Activated naive CD4-positive, alpha-beta T cell treated with anti-CD3 and anti-CD28 coated beads, Interleukin-2, amount 50 U/mL, for 24 hours (primary cell): ENCODE data around the gene SEPSECS.
"Not testable (repeated sequence)": the region's sequence is repeated elsewhere in the genome, so short reads cannot be mapped to it uniquely, and the experiment has no call there.

Source experiments
- H3K27ac Mint-ChIP-seq: one replicate; pipeline ENCODE4 v1.8.0; 2021; ENCODE audit warnings: mild to moderate bottlenecking, mixed read lengths
- H3K27me3 Mint-ChIP-seq: one replicate; pipeline ENCODE4 v1.8.0; 2021; ENCODE audit warnings: mixed read lengths
- H3K36me3 Mint-ChIP-seq: one replicate; pipeline ENCODE4 v1.8.0; 2021; ENCODE audit warnings: mixed read lengths
- H3K4me1 Mint-ChIP-seq: one replicate; pipeline ENCODE4 v1.8.0; 2021; ENCODE audit warnings: mixed read lengths
- H3K4me3 Mint-ChIP-seq: one replicate; pipeline ENCODE4 v1.8.0; 2021; ENCODE audit warnings: mild to moderate bottlenecking, mixed read lengths
- H3K9me3 Mint-ChIP-seq: one replicate; pipeline ENCODE4 v1.8.0; 2021; ENCODE audit warnings: mixed read lengths

The SEPSECS gene

DNA sequence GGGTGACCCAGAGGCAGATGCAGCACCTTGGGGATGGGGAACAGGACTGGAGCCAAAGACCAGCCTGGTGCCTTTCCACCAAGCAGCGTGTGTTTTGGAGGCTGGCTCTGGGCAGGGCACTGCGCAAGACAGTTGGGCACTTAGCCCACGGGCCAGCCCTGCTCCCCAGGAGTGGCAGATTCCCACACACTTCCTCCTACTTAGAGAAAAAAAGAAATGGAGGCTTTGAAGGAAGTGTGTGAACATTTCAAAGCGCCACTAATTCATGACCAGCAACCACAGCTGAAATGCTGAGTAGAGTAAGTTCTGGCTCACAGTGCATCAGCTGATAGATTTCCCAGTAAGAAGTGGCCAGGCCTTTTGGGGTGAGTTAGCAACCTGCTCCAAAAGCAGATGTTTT lies 74.6 kb downstream of the SEPSECS start:
- Mint-ChIP-seq H3K27ac (no peak overlapping the region), H3K27me3 (peaks cover 22% of the 10 kb centered on the region), H3K9me3 (no peaks in the 10 kb centered on the region)

DNA sequence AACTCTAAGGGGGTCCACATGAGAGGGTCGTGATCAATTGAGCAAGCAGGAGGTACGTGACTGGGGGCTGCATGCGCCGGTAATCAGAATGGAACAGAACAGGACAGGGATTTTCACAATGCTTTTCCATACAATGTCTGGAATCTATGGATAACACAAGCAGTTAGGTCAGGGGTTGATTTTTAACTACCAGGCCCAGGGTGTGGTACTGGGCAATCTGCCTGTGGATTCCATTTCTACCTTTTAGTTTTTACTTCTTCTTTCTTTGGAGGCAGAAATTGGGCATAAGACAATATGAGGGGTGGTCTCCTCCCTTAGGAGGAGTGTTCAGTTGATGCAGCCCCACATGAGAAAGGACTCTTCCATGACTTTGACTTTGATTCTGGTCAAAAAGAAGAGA lies 76.8 kb downstream of the SEPSECS start:
- H3K4me3 Mint-ChIP-seq, H3K36me3 Mint-ChIP-seq, H3K9me3 Mint-ChIP-seq, H3K4me1 Mint-ChIP-seq, H3K27ac Mint-ChIP-seq: not testable (repeated sequence)
- peaks cover 18% of the 10 kb centered on the region for H3K27me3 Mint-ChIP-seq

More for the DNA sequence above, 74.6 kb downstream of the SEPSECS start:
- H3K4me1 Mint-ChIP-seq, result peaks cover 5% of the 10 kb centered on the region
- no peaks in the 10 kb centered on the region for H3K36me3 Mint-ChIP-seq
- H3K4me3 Mint-ChIP-seq, result no peak overlapping the region

DNA sequence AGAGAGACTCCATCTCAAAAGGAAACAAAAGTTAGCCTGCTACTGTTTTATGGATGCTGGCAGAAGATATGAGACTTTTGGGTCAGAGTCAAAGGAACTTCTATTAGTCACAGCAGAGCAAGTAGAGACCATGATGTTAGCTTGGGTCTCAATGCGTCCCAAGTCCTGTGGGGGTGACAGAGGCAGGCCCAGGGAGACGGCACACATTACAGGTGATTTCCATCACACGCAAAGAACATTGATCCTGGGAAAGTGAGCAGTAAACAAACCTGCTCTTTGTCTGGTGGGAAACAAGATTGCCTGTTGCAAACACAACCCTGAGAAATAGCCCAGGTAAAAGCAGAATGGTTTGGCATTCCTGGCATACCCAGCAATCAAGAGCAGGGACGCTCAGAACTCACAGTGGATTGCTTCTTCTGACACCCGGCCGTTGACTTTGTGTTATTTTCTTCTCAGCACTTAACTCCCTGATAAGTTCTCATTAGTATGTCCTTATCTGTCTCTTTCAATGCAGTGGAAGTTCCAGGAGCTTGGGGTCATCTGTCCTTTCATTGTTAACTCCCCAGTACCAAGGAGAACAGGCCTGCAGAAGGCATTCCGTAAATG lies 78.3 kb downstream of the SEPSECS start:
- Mint-ChIP-seq H3K27ac (no peak overlapping the region), H3K9me3 (no peaks in the 10 kb centered on the region), H3K4me1 (no peaks in the 10 kb centered on the region), H3K4me3 (no peak overlapping the region), H3K36me3 (no peaks in the 10 kb centered on the region), H3K27me3 (peaks cover 19% of the 10 kb centered on the region)

DNA sequence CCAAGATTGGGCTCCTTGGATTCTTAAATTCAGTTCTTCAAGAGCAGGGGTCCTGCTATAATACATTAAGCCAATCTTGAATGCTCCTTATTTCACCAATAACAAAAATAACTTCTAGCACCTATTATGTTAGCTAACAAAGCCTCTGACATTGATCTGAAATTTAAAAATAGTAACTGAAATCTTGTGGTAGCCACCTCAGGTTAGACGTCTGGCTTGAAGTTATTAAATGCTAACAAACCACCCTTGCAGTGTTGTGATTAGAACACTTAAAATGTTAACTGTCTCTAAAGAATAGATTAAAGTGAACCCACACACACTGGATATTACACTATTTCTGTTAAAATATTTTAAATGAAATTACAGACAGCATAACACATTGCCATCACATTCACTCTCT lies 79.7 kb downstream of the SEPSECS start:
- Mint-ChIP-seq H3K27me3 (peaks cover 23% of the 10 kb centered on the region), H3K4me3 (no peak overlapping the region), H3K36me3 (no peaks in the 10 kb centered on the region), H3K9me3 (no peaks in the 10 kb centered on the region), H3K27ac (no peak overlapping the region), H3K4me1 (no peaks in the 10 kb centered on the region)

DNA sequence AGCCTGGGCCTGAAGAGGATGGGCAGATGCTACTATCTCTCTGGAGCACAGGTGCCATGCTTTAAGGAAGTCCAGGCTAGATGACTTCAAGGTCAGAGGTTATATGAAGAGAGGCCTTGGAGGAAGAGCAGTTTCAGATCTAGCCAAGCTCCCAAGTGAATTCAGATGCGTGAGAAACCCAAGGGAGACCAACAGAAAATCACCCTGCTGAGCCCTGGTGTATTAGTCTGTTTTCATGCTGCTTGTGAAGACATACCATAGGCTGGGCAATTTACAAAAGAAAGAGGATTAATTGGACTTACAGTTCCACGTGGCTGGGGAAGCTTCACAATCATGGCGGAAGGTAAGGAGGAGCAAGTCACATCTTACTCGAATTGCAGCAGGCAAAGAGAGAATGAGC lies 81.7 kb downstream of the SEPSECS start:
- Mint-ChIP-seq H3K36me3 (no peaks in the 10 kb centered on the region), H3K4me3 (no peak overlapping the region), H3K4me1 (no peaks in the 10 kb centered on the region), H3K27me3 (peaks cover 17% of the 10 kb centered on the region), H3K9me3 (no peaks in the 10 kb centered on the region), H3K27ac (no peak overlapping the region)

DNA sequence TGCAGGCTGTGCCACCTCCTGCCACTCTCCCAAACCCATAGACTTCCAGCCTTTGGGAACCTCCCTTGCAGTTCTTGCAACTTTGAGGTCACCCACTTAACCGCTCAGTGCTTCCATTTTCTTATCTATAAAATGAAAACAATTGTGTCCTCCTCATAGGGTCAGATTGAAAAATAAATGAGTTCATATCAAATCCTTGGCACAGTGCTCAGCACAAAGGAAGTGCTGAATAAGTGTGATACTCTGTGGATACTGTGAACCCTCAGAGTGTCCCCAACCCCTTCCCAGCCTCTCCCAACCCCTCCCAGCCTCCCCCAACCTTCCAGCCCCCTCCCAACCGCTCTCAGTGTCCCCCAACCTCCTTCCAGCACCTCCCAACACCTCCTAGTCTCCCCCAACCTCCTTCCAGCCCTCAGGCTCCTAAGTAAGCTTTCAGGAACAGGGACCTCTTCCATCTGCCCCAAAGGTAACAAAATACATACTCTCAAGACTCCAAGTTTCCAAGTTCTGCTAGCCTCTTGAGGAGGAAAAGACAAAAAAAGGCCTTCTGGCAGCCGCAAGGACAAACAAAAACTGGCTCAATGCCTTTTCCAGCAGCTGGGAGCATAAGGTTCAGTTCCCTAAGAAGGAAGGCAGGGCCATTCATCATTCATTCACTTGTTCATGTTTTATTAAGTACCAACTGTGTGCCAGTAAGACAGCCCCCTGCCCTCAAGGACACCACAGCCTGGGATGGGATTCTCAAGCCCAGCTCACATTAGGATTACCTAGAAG lies 83.4 kb downstream of the SEPSECS start:
- H3K4me3 Mint-ChIP-seq, result no peak overlapping the region
- H3K27ac Mint-ChIP-seq, result no peak overlapping the region
- no peaks in the 10 kb centered on the region for H3K4me1 Mint-ChIP-seq
- no peaks in the 10 kb centered on the region for H3K36me3 Mint-ChIP-seq
- H3K27me3 Mint-ChIP-seq, result peaks cover 15% of the 10 kb centered on the region
- no peaks in the 10 kb centered on the region for H3K9me3 Mint-ChIP-seq

DNA sequence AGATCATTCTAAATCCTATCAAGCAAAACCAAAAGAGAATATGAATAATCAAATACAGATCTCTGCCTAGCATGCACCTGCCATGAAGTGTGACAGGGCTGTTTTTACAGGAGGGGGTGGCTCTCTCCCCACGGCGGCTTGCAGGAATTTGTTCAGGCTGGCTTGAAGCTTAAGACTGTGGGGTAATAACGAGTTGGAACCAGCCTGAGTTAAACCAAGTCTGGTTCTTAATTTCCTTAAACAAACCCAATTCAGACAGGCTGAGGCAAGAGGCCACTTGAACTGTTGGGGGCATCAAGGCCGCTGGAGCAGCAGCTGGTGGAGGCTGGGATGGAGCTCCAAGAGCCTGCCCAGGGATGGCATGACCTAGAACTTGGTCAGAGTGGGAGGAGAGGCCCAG lies 84.4 kb downstream of the SEPSECS start:
- no peak overlapping the region for H3K27ac Mint-ChIP-seq
- H3K4me1 Mint-ChIP-seq, result no peaks in the 10 kb centered on the region
- H3K27me3 Mint-ChIP-seq, result peaks cover 11% of the 10 kb centered on the region
- H3K4me3 Mint-ChIP-seq, result no peak overlapping the region
- H3K36me3 Mint-ChIP-seq, result no peaks in the 10 kb centered on the region
- H3K9me3 Mint-ChIP-seq, result no peaks in the 10 kb centered on the region

DNA sequence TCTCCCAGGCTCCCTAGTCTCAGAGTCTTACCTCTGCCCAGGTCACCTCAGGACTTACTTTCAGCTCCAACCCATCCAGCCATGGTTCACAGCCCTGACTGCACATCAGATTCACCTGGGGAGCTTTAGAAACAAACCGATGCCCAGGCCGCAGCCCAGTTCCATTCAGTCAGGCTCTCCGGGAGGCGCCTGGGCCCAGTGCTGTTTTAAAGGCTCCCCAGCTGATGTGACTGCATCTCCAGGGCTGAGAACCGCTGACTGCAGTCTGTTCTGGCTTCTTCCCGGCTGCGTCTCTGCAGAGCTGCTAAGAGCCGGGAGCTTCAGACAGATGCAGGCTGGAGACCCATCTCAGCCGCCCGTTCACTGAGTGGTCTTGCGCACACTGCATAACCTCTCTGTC lies 85.1 kb downstream of the SEPSECS start:
- H3K9me3 Mint-ChIP-seq, result no peaks in the 10 kb centered on the region
- H3K36me3 Mint-ChIP-seq, result no peaks in the 10 kb centered on the region
- H3K4me1 Mint-ChIP-seq, result no peaks in the 10 kb centered on the region
- H3K27ac Mint-ChIP-seq, result no peak overlapping the region
- peaks cover 11% of the 10 kb centered on the region for H3K27me3 Mint-ChIP-seq
- H3K4me3 Mint-ChIP-seq, result no peak overlapping the region

DNA sequence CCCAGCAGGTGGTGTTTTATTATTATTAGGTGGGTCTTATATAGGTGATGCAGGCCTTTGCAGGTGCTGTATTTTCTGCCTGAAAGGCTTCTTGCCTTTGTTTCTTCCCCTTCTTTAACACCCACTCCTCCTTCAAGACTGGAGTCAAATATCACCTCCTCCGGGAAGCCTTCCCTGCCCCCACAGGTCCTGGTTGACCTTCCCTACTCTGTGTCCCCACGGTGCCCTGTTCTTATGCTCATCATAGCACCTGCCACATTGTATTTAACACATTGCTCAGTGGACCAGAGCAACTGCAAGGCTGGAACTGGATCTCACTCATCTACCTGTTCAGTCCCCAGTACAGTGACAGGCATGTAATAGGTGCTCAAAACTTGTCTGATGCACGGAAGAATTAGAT lies 89.7 kb downstream of the SEPSECS start:
- H3K9me3 Mint-ChIP-seq, result no peaks in the 10 kb centered on the region

More for the DNA sequence above, 89.7 kb downstream of the SEPSECS start:
- no peak overlapping the region for H3K4me3 Mint-ChIP-seq
- H3K27ac Mint-ChIP-seq, result no peak overlapping the region
- no peaks in the 10 kb centered on the region for H3K36me3 Mint-ChIP-seq
- no peaks in the 10 kb centered on the region for H3K4me1 Mint-ChIP-seq
- peaks cover 4% of the 10 kb centered on the region for H3K27me3 Mint-ChIP-seq
